PC-9 (cell line): ENCODE measurements around the gene APLF. TPM values are rescaled to one million over a fixed set of nuclear protein-coding genes. Genes with fewer than 3 reads are reported as not detected.

Experiments
- BruUV-seq: library from RNA; stranded (reverse); fragments of 400-500 nt; replicated peaks from 2 replicates; lab custom pipeline; 2021; lab: Mats Ljungman, UMichigan
- CTCF ChIA-PET: fragments of 300-600 bp; sonication (Branson Sonifier 250); formaldehyde crosslinking; loops from one replicate; lab custom pipeline; 2022; ENCODE audit warnings: antibody characterized with exemption; lab: Charles Lee
- POLR2A ChIA-PET: fragments of 300-600 bp; sonication (Branson Sonifier 250); formaldehyde crosslinking; loops from one replicate; lab custom pipeline; 2022; ENCODE audit warnings: antibody characterized with exemption; ENCODE audit not compliant: unreplicated experiment; lab: Charles Lee
- DNase-seq, 2 experiments: peaks; one replicate each; pipeline versions ENCODE4 v3.0.0 to v3.0.0-alpha.2; 2015 to 2022; ENCODE audit warnings: mixed read lengths in 1 of 2
- H2AFZ ChIP-seq: fragments of 200-600 bp; sonication (generic); 2 replicates; pipeline ENCODE4 v1.8.1; 2017; ENCODE audit warnings: antibody characterized with exemption
- H3F3A ChIP-seq: fragments of 200-600 bp; sonication (generic); 2 replicates; pipeline ENCODE4 v1.8.1; 2017; ENCODE audit warnings: antibody characterized with exemption, mild to moderate bottlenecking, low read depth; ENCODE audit not compliant: insufficient read depth
- H3K27ac ChIP-seq: fragments of 200-600 bp; sonication (generic); 2 replicates; pipeline ENCODE4 v1.6.1; 2016; ENCODE audit warnings: mixed run types
- H3K27me3 ChIP-seq: fragments of 200-600 bp; sonication (generic); 2 replicates; pipeline ENCODE4 v1.6.1; 2016; ENCODE audit warnings: low read depth, mixed run types; ENCODE audit not compliant: insufficient read depth
- H3K36me3 ChIP-seq: fragments of 200-600 bp; sonication (generic); 2 replicates; pipeline ENCODE4 v1.6.1; 2016; ENCODE audit warnings: low read depth, mixed run types
- H3K4me1 ChIP-seq: fragments of 200-600 bp; sonication (generic); replicated peaks from 2 replicates; pipeline ENCODE4 v1.6.1; 2016; ENCODE audit warnings: mixed run types; ENCODE audit not compliant: insufficient read depth
- H3K4me2 ChIP-seq: fragments of 200-600 bp; sonication (generic); 2 replicates; pipeline ENCODE4 v1.6.1; 2017; ENCODE audit warnings: mixed run types
- H3K4me3 ChIP-seq: fragments of 200-600 bp; sonication (generic); 2 replicates; pipeline ENCODE4 v1.6.1; 2016; ENCODE audit warnings: mixed run types
- H3K79me2 ChIP-seq: fragments of 200-600 bp; sonication (generic); 2 replicates; pipeline ENCODE4 v1.6.1; 2017; ENCODE audit warnings: low read depth, mixed run types
- H3K9me2 ChIP-seq: fragments of 200-600 bp; sonication (generic); 2 replicates; pipeline ENCODE4 v1.8.1; 2017; ENCODE audit warnings: mild to moderate bottlenecking; ENCODE audit not compliant: insufficient read depth
- H3K9me3 ChIP-seq: fragments of 200-600 bp; sonication (generic); 2 replicates; pipeline ENCODE4 v1.8.1; 2016; ENCODE audit warnings: low read depth; ENCODE audit not compliant: insufficient read depth
- H4K20me1 ChIP-seq: fragments of 200-600 bp; sonication (generic); 2 replicates; pipeline ENCODE4 v1.8.1; 2017; ENCODE audit not compliant: insufficient read depth
- EZH2 ChIP-seq: fragments of 200-600 bp; sonication (generic); IDR thresholded peaks from 2 replicates; pipeline ENCODE4 v1.8.0; 2017; ENCODE audit warnings: antibody characterized with exemption, low read depth
- intact Hi-C: fragments of 100-400 bp; cut with micrococcal nuclease; formaldehyde crosslinking; loops from one replicate; pipeline ENCODE4 v1.10.0; 2022; ENCODE audit not compliant: unreplicated experiment
- total RNA-seq: library from RNA; stranded (reverse); gene quantifications from 2 replicates; pipeline ENCODE4 v1.2.3, GENCODE V29; 2021
- TF ChIP-seq, protein P1 (sequence below): fragments of 200-600 bp; sonication (generic); conservative IDR thresholded peaks from 2 replicates; pipeline ENCODE4 v1.6.1; 2017; ENCODE audit warnings: mixed run types, antibody characterized with exemption, mild to moderate bottlenecking, moderate library complexity

Gene APLF
- total RNA-seq, 1 experiment from 2014 or later: 4.5 TPM

DNA sequence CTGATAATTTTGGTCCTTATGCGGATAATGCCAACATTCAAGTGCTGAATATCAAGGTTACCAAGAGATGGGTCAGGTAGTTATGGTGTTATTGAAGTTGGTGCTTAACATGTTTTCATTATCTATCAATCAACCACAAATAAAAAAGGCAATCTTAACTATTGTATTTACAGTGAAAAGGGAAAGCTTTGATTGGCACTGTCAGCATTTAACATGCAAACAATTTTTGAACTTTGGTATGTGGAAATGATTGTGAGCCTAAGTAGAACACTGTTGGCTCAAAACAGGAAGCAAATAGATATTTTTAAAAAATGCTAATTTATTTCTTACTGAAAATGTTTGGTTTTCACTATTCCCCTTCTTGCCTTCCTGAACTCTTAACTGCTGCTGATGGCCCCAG is 21.9 kb downstream of the APLF start:
- Histone ChIP-seq H2AFZ (no peak overlapping the region), H3K27me3 (no peaks in the 10 kb centered on the region), H3F3A (no peaks in the 10 kb centered on the region), H3K27ac (no peak overlapping the region), H3K9me2 (no peaks in the 10 kb centered on the region), H3K36me3 (no peaks in the 10 kb centered on the region), H3K4me2 (no peak overlapping the region), H3K9me3 (no peaks in the 10 kb centered on the region), H3K79me2 (no peaks in the 10 kb centered on the region), H4K20me1 (no peaks in the 10 kb centered on the region), H3K4me3 (no peak overlapping the region), H3K4me1 (0 out of 2 replicates have a peak, but pooled peaks cover 4% of the 10 kb centered on the region)
- DNase-seq: no peak
- no TSS peak for BruUV-seq
- intact Hi-C loops: no loop called here
- ChIA-PET CTCF (no interaction called here), POLR2A (no interaction called here)
- TF ChIP-seq, protein P1, sequence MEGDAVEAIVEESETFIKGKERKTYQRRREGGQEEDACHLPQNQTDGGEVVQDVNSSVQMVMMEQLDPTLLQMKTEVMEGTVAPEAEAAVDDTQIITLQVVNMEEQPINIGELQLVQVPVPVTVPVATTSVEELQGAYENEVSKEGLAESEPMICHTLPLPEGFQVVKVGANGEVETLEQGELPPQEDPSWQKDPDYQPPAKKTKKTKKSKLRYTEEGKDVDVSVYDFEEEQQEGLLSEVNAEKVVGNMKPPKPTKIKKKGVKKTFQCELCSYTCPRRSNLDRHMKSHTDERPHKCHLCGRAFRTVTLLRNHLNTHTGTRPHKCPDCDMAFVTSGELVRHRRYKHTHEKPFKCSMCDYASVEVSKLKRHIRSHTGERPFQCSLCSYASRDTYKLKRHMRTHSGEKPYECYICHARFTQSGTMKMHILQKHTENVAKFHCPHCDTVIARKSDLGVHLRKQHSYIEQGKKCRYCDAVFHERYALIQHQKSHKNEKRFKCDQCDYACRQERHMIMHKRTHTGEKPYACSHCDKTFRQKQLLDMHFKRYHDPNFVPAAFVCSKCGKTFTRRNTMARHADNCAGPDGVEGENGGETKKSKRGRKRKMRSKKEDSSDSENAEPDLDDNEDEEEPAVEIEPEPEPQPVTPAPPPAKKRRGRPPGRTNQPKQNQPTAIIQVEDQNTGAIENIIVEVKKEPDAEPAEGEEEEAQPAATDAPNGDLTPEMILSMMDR: no peak
- no peak for TF ChIP-seq EZH2

DNA sequence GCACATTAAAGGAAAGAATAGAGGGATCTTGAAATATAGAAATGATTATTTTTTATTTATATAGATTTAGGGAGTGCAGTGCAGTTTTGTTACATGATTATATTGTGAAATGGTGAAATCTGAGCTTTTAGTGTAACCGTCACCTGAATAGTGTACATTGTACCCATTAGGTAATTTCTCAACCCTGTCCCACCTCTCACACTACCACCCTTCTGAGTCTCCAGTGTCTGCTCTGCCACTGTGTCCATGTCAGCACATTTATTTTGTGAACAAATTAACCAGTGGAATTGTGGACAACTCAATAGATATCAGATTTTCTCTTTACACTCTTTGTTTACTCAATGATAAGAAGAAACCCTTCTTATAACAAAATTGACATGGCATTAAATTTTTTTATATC is 24.2 kb downstream of the APLF start:
- H3F3A ChIP-seq: no peaks in the 10 kb centered on the region
- ChIA-PET CTCF (no interaction called here), POLR2A (no interaction called here)
- H3K4me1 ChIP-seq: 0 out of 2 replicates have a peak, but pooled peaks cover 4% of the 10 kb centered on the region
- H3K36me3 ChIP-seq: no peaks in the 10 kb centered on the region
- no peak overlapping the region for H2AFZ ChIP-seq
- no TSS peak for BruUV-seq
- no peaks in the 10 kb centered on the region for H3K9me3 ChIP-seq
- H3K79me2 ChIP-seq: no peaks in the 10 kb centered on the region
- no peaks in the 10 kb centered on the region for H3K27me3 ChIP-seq
- no peak overlapping the region for H3K4me2 ChIP-seq
- intact Hi-C loops: no loop called here
- DNase-seq: no peak
- H3K4me3 ChIP-seq: no peak overlapping the region
- H4K20me1 ChIP-seq: no peaks in the 10 kb centered on the region
- H3K27ac ChIP-seq: no peak overlapping the region
- H3K9me2 ChIP-seq: no peaks in the 10 kb centered on the region
- TF ChIP-seq EZH2: no peak
- TF ChIP-seq, protein P1: no peak

DNA sequence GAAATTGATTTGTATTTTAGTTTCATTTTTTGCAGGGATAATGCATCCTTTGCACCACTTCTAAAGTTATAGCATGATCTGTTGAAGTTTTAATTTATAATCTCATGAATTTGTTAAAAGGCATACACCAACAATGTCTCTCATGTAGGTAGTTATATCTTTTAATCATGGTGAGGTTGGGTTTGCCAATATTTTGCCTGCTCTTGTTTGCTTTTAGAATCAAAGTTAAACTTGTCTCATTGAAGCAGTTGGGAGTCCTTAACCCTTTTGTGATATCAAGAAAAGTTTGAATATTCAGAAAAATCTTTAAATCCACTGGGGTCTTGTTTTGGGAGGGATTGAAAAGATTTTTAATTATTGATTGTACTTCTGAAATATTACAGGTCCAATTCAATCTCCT is 31.7 kb downstream of the APLF start:
- Histone ChIP-seq H3F3A (no peaks in the 10 kb centered on the region), H3K27ac (no peak overlapping the region), H4K20me1 (no peaks in the 10 kb centered on the region), H3K79me2 (no peaks in the 10 kb centered on the region), H2AFZ (no peak overlapping the region), H3K27me3 (no peaks in the 10 kb centered on the region), H3K4me2 (no peak overlapping the region), H3K4me1 (no peaks in the 10 kb centered on the region), H3K9me2 (0 out of 2 replicates have a peak, but pooled peaks cover under 1% of the 10 kb centered on the region), H3K4me3 (no peak overlapping the region), H3K9me3 (peaks cover 3% of the 10 kb centered on the region; the same call in 1 of the 2 replicates), H3K36me3 (no peaks in the 10 kb centered on the region)
- no TSS peak for BruUV-seq
- POLR2A ChIA-PET: interaction anchor here (0.7 kb wide), 1 partner anchor 243 kb away, joined by 6 read pairs; no protein-coding TSS in a partner anchor
- intact Hi-C loops: no loop called here
- DNase-seq: no peak
- CTCF ChIA-PET: interaction anchor here (1.2 kb wide), 1 partner anchor 11 kb away, joined by 6 read pairs; no protein-coding TSS in a partner anchor
- TF ChIP-seq EZH2: no peak
- TF ChIP-seq, protein P1: no peak
